Psoas muscle (tissue), 8 donors: ENCODE results near the gene OR4N5. TPM values are rescaled to one million over a fixed set of nuclear protein-coding genes. Genes with fewer than 3 reads are reported as not detected.
"Not testable (repeated sequence)": the region's sequence is repeated elsewhere in the genome, so short reads cannot be mapped to it uniquely, and the experiment has no call there.

Experiments used
- ATAC-seq, 4 donors: fragments of 200-7000 bp; cut with Tn5 transposase; one replicate each; pipeline ENCODE4 v1.9.1; 2020; ENCODE audit warnings: moderate library complexity in 3 of 4, mild to moderate bottlenecking in 2 of 4
- DNase-seq, 2 donors: peaks; one replicate each; pipeline ENCODE4 v3.0.0-alpha.2; 2020
- H3K27ac ChIP-seq: fragments of 200-600 bp; one replicate; pipeline ENCODE4 v1.8.0; 2022
- H3K27me3 ChIP-seq, 3 donors: fragments of 200-600 bp in 1 of 3; one replicate each; pipeline versions ENCODE4 v1.6.1 to v1.8.0; 2013 to 2022; ENCODE audit warnings: low read length in 2 of 3, mild to moderate bottlenecking in 2 of 3, moderate library complexity in 1 of 3; ENCODE audit not compliant: insufficient read depth in 3 of 3
- H3K36me3 ChIP-seq, 2 donors: fragments of 200-600 bp in 1 of 2; one replicate each; pipeline versions ENCODE4 v1.6.1 to v1.8.0; 2013 to 2022; ENCODE audit warnings: low read depth in 1 of 2, mild to moderate bottlenecking in 1 of 2, moderate library complexity in 1 of 2; ENCODE audit not compliant: insufficient read depth in 1 of 2
- H3K4me1 ChIP-seq: fragments of 200-600 bp; one replicate; pipeline ENCODE4 v1.8.0; 2022
- H3K4me3 ChIP-seq: fragments of 200-600 bp; one replicate; pipeline ENCODE4 v1.8.0; 2022; ENCODE audit warnings: mild to moderate bottlenecking
- H3K9me3 ChIP-seq: fragments of 200-600 bp; one replicate; pipeline ENCODE4 v1.8.0; 2022
- WGBS, 3 donors: extraction: QIAGEN DNeasy Blood & Tissue Kit; methylation state at CpG; one replicate each; pipeline versions ENCODE4 v1.1.6 to v1.1.7; 2013; 5-methylcytosine and 5-hydroxymethylcytosine counted together
- intact Hi-C, 2 donors: fragments of 100-400 bp; cut with DNase I; formaldehyde crosslinking; loops; one replicate each; pipeline versions ENCODE4 v1.11.0 to v1.14.2; 2022
- polyA plus RNA-seq, 3 donors: library from polyadenylated mRNA; stranded (reverse); fragments of 200-250 nt; gene quantifications; one replicate each; pipeline ENCODE4 v1.2.3, GENCODE V29; 2013
- total RNA-seq, 4 donors: library from RNA; stranded (reverse); fragmentation: NEBNext Ultra II Directional in 2 of 4; extraction: Animal tissue kit (Norgen Biotek cat#: 25700) in 2 of 4; gene quantifications; one replicate each; pipeline versions ENCODE4 v1.2.1 to v1.2.4, GENCODE V29; 2021 to 2023
- TF ChIP-seq, protein P1 (sequence below): fragments of 200-600 bp; IDR thresholded peaks from one replicate; pipeline ENCODE4 v1.8.0; 2022; ENCODE audit warnings: antibody characterized with exemption
- donor health status: healthy with polysubstance abuse.
- donor health status: DM: no; HTN: no; CAD: no; lungs with moderate emphysema.
- donor health status: Bipolar disorder and iron deficiency.
- donor health status: healthy.
- donor health status: DM: yes; HTN: yes; CAD: no.
- donor health status: DM: no; HTN: no; CAD: no.
- donor health status: DM: no; HTN: no; CAD: no.
- donor health status: DM: yes; HTN: yes; CAD: no.

Gene OR4N5
- total and polyA plus RNA-seq, 7 donors: not detected

DNA sequence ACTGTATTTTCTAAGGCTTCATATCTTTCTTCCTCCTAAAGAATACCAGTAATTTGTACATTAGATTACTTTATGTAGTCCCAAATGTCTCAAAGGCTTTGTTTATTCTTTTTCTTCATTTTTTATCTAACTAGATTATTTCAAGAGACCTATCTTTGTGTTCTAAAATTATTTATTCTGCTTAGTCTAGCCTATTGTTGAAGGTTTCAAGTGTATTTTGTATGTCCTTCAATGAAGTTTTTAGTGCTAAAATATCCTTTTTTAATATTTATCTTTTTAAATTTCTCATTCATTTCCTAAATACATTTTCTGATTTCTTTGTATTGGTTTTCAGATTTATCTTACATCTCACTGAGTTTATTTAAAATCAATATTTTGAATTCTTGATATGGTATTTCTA lies 25.8 kb downstream of the OR4N5 start:
- intact Hi-C loops: no loop called here

GRCh38 chr14:20167091-20167490 lies 28.5 kb downstream of the OR4N5 start:
- TF ChIP-seq, protein P1, sequence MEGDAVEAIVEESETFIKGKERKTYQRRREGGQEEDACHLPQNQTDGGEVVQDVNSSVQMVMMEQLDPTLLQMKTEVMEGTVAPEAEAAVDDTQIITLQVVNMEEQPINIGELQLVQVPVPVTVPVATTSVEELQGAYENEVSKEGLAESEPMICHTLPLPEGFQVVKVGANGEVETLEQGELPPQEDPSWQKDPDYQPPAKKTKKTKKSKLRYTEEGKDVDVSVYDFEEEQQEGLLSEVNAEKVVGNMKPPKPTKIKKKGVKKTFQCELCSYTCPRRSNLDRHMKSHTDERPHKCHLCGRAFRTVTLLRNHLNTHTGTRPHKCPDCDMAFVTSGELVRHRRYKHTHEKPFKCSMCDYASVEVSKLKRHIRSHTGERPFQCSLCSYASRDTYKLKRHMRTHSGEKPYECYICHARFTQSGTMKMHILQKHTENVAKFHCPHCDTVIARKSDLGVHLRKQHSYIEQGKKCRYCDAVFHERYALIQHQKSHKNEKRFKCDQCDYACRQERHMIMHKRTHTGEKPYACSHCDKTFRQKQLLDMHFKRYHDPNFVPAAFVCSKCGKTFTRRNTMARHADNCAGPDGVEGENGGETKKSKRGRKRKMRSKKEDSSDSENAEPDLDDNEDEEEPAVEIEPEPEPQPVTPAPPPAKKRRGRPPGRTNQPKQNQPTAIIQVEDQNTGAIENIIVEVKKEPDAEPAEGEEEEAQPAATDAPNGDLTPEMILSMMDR: no peak
- Histone ChIP-seq H3K27me3 (no peaks in the 10 kb centered on the region), H3K4me1 (no peaks in the 10 kb centered on the region), H3K9me3 (peaks cover 4% of the 10 kb centered on the region), H3K36me3 (no peaks in the 10 kb centered on the region), H3K4me3 (no peak overlapping the region), H3K27ac (no peak overlapping the region)
- DNase-seq (no peak), ATAC-seq (no peak)
- intact Hi-C loops: no loop called here

More for the DNA sequence above, 25.8 kb downstream of the OR4N5 start:
- Histone ChIP-seq H3K27ac (no peak overlapping the region), H3K27me3 (no peaks in the 10 kb centered on the region), H3K9me3 (peaks cover 4% of the 10 kb centered on the region), H3K36me3 (no peaks in the 10 kb centered on the region), H3K4me3 (no peak overlapping the region), H3K4me1 (no peaks in the 10 kb centered on the region)
- DNase-seq: no peak
- ATAC-seq: no peak
- TF ChIP-seq, protein P1: no peak

- H3K9me3 ChIP-seq, H3K4me3 ChIP-seq, H3K4me1 ChIP-seq, DNase-seq, H3K27me3 ChIP-seq, H3K36me3 ChIP-seq, ATAC-seq, H3K27ac ChIP-seq, intact Hi-C loops: not testable (repeated sequence)
These were observed 31.2 kb downstream of the OR4N5 start for GRCh38 chr14:20169852-20170251.

GRCh38 chr14:20174205-20174604 lies 35.6 kb downstream of the OR4N5 start:
- H3K4me3 ChIP-seq, DNase-seq, H3K9me3 ChIP-seq, H3K27ac ChIP-seq, H3K4me1 ChIP-seq, intact Hi-C loops, H3K27me3 ChIP-seq, H3K36me3 ChIP-seq, ATAC-seq: not testable (repeated sequence)

GRCh38 chr14:20176330-20176729 lies 37.7 kb downstream of the OR4N5 start:
- Histone ChIP-seq H3K36me3 (no peaks in the 10 kb centered on the region), H3K4me3 (no peak overlapping the region), H3K27me3 (no peaks in the 10 kb centered on the region), H3K27ac (no peak overlapping the region), H3K9me3 (no peaks in the 10 kb centered on the region), H3K4me1 (no peaks in the 10 kb centered on the region)
- intact Hi-C loops: no loop called here
- no peak for DNase-seq
- no peak for ATAC-seq
- 41 to 61% (median 53%) methylated on average over 6 of the region's 6 CpGs for WGBS, 3 donors
- TF ChIP-seq, protein P1: no peak

GRCh38 chr14:20177433-20177974 lies 38.9 kb downstream of the OR4N5 start:
- DNase-seq: no peak
- Histone ChIP-seq H3K9me3 (no peaks in the 10 kb centered on the region), H3K36me3 (no peaks in the 10 kb centered on the region), H3K4me1 (no peaks in the 10 kb centered on the region), H3K27ac (no peak overlapping the region), H3K4me3 (no peak overlapping the region), H3K27me3 (no peaks in the 10 kb centered on the region)
- WGBS, 3 donors: 83 to 84% (median 83%) methylated on average over 7 of the region's 7 CpGs
- intact Hi-C loops: no loop called here
- no peak for ATAC-seq
- TF ChIP-seq, protein P1: no peak
